ENCODE measurements around the gene SLC2A1. TPM values are rescaled to one million over a fixed set of nuclear protein-coding genes. Genes with fewer than 3 reads are reported as not detected.

Gene SLC2A1
- total RNA-seq, 2 experiments from 2014 or later = 66.6 to 93.4 TPM

DNA sequence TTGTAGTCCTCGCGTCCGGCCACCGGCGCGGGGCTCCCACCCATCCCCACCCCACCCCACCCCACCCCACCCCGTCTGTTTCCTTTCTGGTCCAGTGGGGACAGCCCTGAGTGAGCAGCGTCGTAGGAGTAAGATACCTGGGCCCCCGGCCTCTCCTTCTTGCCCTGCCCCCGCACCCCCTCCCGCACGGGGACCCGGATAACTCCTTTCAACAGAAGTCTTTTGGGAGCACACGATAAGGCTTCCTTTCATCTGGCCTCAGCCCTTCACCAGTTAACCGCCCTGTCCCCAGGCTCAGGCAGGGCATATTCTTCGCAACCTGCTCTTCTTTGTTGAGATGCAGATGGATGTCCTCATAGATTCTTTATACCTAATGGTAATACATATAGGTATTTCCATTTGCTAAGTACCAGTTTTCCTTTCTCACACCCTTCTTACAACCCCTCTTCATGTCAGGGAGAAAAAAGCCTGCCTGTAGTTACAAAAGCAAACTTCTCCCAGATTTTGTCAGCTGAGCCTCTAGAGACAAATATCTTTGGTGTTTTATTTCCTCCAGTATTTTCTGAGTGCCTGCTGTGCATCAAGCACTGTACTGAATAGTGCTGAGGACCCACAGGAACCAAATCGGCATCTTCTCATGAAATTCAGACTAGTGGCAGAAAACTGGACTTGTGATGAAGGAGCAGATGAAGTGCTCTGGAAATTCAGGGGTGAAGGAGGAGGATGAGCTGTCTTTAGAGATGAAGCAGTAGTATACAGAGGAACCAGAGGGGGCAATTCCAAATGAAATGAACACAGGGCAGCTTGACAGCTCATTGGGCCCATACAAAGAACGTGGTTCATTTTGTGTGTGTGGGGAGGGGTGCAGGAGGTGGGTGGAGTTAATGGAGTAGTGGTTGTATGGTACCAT lies 33.6 kb downstream of the SLC2A1 start:
- Histone ChIP-seq H3K79me2 (ENCODE audit: insufficient read depth, low read depth, low read length) (no peaks in the 10 kb centered on the region), H3K4me2 (ENCODE audit: low read length) (no peak overlapping the region; the same call in 1 of the 2 replicates), H3K27ac (ENCODE audit: low read depth, low read length, poor library complexity, severe bottlenecking) (peak overlapping the region; percentile 52), H3K4me1 (ENCODE audit: insufficient read depth, low read length, poor library complexity, severe bottlenecking) (peaks cover 24% of the 10 kb centered on the region), H3K9me2 (ENCODE audit: insufficient read depth, low read length) (no peaks in the 10 kb centered on the region), H3K9me3 (ENCODE audit: low read length) (no peaks in the 10 kb centered on the region), H3K4me3 (ENCODE audit: low read depth, low read length, poor library complexity, severe bottlenecking) (no peak overlapping the region), H3K36me3 (ENCODE audit: insufficient read depth, low read length) (peaks cover 53% of the 10 kb centered on the region), H2AFZ (ENCODE audit: low read length) (no peak overlapping the region), H4K20me1 (ENCODE audit: insufficient read depth, low read length) (no peaks in the 10 kb centered on the region)
- DNase-seq (ENCODE audit: low spot score) = no peak
- intact Hi-C loops (cut with micrococcal nuclease; ENCODE audit: unreplicated experiment) = loop anchor here (5.0 kb wide), 1 partner anchor 32 kb away; the partner anchor contains the start of gene SLC2A1
- BruUV-seq (replicated peaks) = TSS peak; percentile 71
- ChIA-PET POLR2A (interaction anchor here (0.9 to 1.4 kb wide), 3 partner anchors 22 to 158 kb away, joined by 3 to 4 read pairs (median 3); partner anchors contain the start of genes C1orf50 and P3H1), CTCF (ENCODE audit: unreplicated experiment) (interaction anchor here (0.6 to 0.9 kb wide), 2 partner anchors 12 to 1343 kb away, joined by 3 read pairs; no protein-coding TSS in a partner anchor)
- TF ChIP-seq CTCF (conservative IDR thresholded peaks at IDR 0.05; ENCODE audit: low read length) = no peak
- no peak for TF ChIP-seq EZH2phosphoT487 (IDR thresholded peaks at IDR 0.05; ENCODE audit: borderline replicate concordance, low read depth, low read length)

DNA sequence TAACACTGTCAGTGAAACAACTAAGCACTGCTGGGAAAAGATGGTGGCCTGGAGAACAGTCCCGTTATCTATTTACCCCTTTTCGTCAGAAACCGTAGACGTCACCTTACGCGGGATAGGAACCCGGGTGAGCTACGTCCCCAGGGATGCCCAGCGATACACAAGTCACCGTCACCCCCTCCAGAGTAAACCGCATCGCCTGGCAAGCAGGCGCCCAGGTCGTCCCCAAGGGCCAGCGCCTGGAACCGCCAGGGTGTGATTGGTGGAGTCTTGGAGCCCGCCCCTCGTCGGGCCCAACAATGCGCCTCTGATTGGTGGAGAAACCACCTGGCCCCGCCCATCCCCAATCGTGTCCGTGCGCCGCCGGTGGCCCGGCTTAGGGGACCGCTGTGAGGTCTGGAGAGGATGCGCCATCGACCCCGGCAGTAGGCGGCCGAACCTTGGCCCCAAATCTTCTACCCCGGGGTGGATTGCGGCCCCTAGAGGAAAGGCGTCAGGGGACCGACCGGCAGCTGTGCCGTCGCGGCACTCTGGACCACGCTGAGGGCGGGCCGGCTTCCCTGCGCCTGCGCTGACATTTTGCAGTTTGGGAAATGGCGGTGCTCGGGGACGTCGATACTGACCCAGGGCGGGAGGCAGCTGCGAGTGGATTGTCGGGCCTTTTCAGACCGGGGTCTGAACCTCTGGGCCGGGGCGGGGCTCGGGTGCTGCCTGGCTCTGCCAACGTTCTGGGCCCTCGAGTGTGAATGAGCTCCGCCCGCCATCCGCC lies 34.4 kb downstream of the SLC2A1 start:
- DNase-seq (ENCODE audit: low spot score) = peak; percentile 89
- H3K9me2 ChIP-seq (ENCODE audit: insufficient read depth, low read length) = no peaks in the 10 kb centered on the region
- peak overlapping the region; percentile 31 for H3K27ac ChIP-seq (ENCODE audit: low read depth, low read length, poor library complexity, severe bottlenecking)
- H3K4me1 ChIP-seq (ENCODE audit: insufficient read depth, low read length, poor library complexity, severe bottlenecking) = peaks cover 24% of the 10 kb centered on the region
- TF ChIP-seq CTCF (conservative IDR thresholded peaks at IDR 0.05; ENCODE audit: low read length) (peak; percentile 45), EZH2phosphoT487 (IDR thresholded peaks at IDR 0.05; ENCODE audit: borderline replicate concordance, low read depth, low read length) (no peak)
- peaks cover 45% of the 10 kb centered on the region for H3K36me3 ChIP-seq (ENCODE audit: insufficient read depth, low read length)
- no peaks in the 10 kb centered on the region for H3K9me3 ChIP-seq (ENCODE audit: low read length)
- BruUV-seq (replicated peaks) = no TSS peak
- H3K4me3 ChIP-seq (ENCODE audit: low read depth, low read length, poor library complexity, severe bottlenecking) = peak overlapping the region; percentile 69
- peak overlapping the region; percentile 89 for H2AFZ ChIP-seq (ENCODE audit: low read length)
- ChIA-PET CTCF (ENCODE audit: unreplicated experiment) (interaction anchor here (0.6 to 2.5 kb wide), 3 partner anchors 27 to 1344 kb away, joined by 3 to 21 read pairs (median 3); no protein-coding TSS in a partner anchor), POLR2A (interaction anchor here (0.9 to 1.4 kb wide), 3 partner anchors 31 to 158 kb away, joined by 3 to 5 read pairs (median 3); partner anchors contain the start of genes C1orf50 and P3H1)
- H3K79me2 ChIP-seq (ENCODE audit: insufficient read depth, low read depth, low read length) = no peaks in the 10 kb centered on the region
- H3K4me2 ChIP-seq (ENCODE audit: low read length) = peak overlapping the region; percentile 91
- intact Hi-C loops (cut with micrococcal nuclease; ENCODE audit: unreplicated experiment) = loop anchor here (5.0 kb wide), 1 partner anchor 33 kb away; the partner anchor contains the start of gene SLC2A1
- no peaks in the 10 kb centered on the region for H4K20me1 ChIP-seq (ENCODE audit: insufficient read depth, low read length)

Data from OCI-LY7 (cell line).